HL-60 (cell line): Measurements from ENCODE around the gene AAK1.
"Not testable (repeated sequence)": the region's sequence is repeated elsewhere in the genome, so short reads cannot be mapped to it uniquely, and the experiment has no call there.

Experiments used
- CTCF ChIP-seq: IDR thresholded peaks from one replicate; pipeline ENCODE4 v1.5.1; 2011; ENCODE audit warnings: low read length, control low read depth, inconsistent platforms; ENCODE audit not compliant: insufficient read depth
- TF ChIP-seq, protein P1 (sequence below): IDR thresholded peaks from 2 replicates; pipeline ENCODE4 v1.6.1; 2012; ENCODE audit warnings: low read depth; ENCODE audit not compliant: insufficient replicate concordance

DNA sequence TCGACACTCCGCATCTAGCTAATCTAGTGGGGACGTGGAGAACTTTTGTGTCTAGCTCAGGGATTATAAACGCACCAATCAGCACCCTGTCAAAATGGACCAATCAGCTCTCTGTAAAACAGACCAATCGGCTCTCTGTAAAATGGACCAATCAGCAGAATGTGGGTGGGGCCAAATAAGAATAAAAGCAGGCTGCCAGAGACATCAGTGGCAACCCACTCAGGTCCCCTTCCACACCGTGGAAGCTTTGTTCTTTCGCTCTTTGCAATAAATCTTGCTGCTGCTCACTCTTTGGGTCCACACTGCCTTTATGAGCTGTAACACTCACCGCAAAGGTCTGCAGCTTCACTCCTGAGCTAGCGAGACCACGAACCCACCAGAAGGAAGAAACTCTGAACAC, 20.7 kb downstream of the AAK1 start:
- not testable (repeated sequence) for TF ChIP-seq CTCF
- TF ChIP-seq, protein P1, sequence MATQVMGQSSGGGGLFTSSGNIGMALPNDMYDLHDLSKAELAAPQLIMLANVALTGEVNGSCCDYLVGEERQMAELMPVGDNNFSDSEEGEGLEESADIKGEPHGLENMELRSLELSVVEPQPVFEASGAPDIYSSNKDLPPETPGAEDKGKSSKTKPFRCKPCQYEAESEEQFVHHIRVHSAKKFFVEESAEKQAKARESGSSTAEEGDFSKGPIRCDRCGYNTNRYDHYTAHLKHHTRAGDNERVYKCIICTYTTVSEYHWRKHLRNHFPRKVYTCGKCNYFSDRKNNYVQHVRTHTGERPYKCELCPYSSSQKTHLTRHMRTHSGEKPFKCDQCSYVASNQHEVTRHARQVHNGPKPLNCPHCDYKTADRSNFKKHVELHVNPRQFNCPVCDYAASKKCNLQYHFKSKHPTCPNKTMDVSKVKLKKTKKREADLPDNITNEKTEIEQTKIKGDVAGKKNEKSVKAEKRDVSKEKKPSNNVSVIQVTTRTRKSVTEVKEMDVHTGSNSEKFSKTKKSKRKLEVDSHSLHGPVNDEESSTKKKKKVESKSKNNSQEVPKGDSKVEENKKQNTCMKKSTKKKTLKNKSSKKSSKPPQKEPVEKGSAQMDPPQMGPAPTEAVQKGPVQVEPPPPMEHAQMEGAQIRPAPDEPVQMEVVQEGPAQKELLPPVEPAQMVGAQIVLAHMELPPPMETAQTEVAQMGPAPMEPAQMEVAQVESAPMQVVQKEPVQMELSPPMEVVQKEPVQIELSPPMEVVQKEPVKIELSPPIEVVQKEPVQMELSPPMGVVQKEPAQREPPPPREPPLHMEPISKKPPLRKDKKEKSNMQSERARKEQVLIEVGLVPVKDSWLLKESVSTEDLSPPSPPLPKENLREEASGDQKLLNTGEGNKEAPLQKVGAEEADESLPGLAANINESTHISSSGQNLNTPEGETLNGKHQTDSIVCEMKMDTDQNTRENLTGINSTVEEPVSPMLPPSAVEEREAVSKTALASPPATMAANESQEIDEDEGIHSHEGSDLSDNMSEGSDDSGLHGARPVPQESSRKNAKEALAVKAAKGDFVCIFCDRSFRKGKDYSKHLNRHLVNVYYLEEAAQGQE = not testable (repeated sequence)
